Measurements from ENCODE around the gene ANKRD33. TPM values are rescaled to one million over a fixed set of nuclear protein-coding genes. Genes with fewer than 3 reads are reported as not detected.

The ANKRD33 gene
- total RNA-seq, 4 donors from 2014 or later: not detected

DNA sequence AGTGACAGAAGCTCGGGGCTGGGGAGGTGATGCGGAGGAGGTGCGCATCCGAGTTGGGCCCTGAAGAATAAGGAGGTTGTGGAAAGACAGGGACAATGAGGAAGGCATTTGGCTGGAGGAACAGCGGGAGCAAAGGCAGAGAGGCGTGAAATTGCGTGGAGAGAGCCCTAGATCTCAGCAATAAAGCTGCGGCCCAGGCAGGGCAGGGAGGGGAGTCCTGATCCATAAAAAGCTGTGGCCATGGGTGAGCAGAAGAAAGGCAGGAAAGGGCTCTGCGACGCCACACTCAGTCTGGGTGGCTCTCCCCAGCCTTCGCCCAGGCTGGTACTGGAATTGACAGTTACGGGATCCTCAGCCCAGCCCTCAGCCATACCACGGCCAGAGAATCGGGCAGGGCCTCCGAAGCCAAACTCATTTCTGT, 41.6 kb upstream of the ANKRD33 start:
- TF ChIP-seq, protein P1, sequence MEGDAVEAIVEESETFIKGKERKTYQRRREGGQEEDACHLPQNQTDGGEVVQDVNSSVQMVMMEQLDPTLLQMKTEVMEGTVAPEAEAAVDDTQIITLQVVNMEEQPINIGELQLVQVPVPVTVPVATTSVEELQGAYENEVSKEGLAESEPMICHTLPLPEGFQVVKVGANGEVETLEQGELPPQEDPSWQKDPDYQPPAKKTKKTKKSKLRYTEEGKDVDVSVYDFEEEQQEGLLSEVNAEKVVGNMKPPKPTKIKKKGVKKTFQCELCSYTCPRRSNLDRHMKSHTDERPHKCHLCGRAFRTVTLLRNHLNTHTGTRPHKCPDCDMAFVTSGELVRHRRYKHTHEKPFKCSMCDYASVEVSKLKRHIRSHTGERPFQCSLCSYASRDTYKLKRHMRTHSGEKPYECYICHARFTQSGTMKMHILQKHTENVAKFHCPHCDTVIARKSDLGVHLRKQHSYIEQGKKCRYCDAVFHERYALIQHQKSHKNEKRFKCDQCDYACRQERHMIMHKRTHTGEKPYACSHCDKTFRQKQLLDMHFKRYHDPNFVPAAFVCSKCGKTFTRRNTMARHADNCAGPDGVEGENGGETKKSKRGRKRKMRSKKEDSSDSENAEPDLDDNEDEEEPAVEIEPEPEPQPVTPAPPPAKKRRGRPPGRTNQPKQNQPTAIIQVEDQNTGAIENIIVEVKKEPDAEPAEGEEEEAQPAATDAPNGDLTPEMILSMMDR (IDR thresholded peaks at IDR 0.05; ENCODE audit: low read depth): no peak

- TF ChIP-seq, protein P1 (IDR thresholded peaks at IDR 0.05; ENCODE audit: low read depth): no peak
Measured at GRCh38 chr12:51846911-51847642, 40.8 kb upstream of the ANKRD33 start.

DNA sequence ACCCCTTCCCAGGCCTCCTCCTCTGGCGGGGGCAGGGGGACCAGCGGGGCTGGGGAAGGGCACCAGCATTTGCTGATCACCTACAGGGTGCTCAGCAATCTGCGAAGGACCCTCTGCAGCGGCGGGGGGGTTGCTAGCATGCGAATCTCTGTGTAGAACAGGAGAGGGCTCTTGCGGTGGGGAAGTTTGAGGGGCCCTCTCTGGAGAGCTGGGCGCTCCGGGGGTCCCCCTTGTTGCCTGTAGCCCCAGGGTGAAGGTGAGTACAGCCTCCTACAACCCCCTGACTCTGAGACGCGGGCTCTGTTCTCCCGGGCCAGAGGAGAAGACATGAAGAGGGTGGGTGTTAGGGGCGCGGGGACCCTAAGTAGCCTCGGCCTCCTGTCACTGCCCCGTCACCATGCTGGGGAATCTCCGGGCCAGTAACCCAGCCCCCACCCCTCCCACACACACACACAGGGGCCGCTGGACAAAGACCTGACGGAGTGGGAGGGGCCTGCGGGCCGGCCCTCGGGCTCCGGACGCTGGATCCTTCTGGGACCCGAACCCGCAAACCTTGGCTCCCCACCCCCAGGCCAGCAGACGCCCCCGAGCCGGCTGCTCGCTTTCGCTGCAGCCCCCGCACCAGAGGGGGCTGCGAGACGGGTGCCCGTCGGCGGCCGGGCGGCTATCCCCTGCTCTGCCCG, 40.1 kb upstream of the ANKRD33 start:
- TF ChIP-seq, protein P1 (IDR thresholded peaks at IDR 0.05; ENCODE audit: low read depth): no peak

- TF ChIP-seq, protein P1 (IDR thresholded peaks at IDR 0.05; ENCODE audit: low read depth): no peak
Measured at GRCh38 chr12:51848326-51848727, 39.6 kb upstream of the ANKRD33 start, which contains the start of gene FIGNL2. Gene FIGNL2 (minus strand): TSS chr12:51848718. CDS start chr12:51822413, 26,305 bp downstream.

DNA sequence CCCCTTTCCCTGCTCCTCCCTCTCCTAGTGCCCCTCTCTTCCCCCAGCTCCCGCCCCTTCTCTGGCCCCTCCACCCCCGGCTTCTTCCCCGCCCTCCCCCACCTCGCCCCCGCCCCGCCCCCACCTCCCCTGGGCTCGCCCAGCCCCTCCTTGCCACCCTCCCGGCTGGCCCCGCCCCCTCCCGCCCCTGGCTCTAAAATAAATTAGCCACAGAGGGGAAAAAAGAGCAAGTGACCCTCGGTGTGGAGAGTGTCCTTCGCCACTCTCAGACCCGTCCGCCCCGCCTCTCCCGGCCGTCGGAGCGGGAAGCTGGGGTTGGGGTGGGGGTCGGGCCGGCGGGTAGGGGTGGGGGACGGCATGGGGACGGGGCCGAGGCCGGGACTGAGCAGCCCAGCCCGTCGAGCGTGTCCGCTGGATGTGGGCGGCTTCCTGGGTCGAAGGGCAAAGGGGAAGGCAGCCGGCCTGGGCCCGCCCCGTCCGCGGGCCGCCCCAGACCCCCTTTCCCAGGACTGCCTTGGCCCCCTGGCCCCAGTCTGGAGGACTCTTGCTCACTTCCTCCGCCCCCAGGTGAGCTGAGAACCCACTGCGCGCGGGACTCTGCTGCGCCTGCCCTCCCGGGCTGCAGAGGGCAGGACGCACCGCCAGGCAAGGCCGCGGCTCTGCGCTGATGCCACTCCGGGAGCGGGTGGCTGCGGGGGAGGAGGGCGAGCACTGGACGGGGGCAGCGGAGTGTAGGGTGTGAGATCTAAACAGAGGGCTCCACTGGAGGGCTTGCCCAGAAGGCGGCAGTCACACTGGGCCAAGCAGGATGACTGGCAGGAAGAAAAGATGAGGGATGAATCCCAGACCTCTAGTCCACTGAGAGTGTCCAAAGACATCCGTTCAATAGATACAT, 38.8 kb upstream of the ANKRD33 start:
- TF ChIP-seq, protein P1 (IDR thresholded peaks at IDR 0.05; ENCODE audit: low read depth): no peak

- TF ChIP-seq, protein P1 (IDR thresholded peaks at IDR 0.05; ENCODE audit: low read depth): no peak
Measured at GRCh38 chr12:51850081-51850964, 37.6 kb upstream of the ANKRD33 start.

Data from subcutaneous adipose tissue (tissue), 4 donors.